Stomach (tissue), 4 donors: ENCODE data around the gene C12orf43.

Experiments
- CTCF ChIP-seq, 7 experiments: fragments of 450-650 bp in 4 of 7; fragments of 200-600 bp in 3 of 7; sonication (generic) in 3 of 7; IDR thresholded peaks; one replicate each; pipeline ENCODE4 v1.5.1; 2016 to 2019; ENCODE audit warnings: antibody characterized with exemption in 7 of 7, control low read depth in 2 of 7, mild to moderate bottlenecking in 1 of 7
- POLR2A ChIP-seq, 4 donors: fragments of 450-650 bp; IDR thresholded peaks; one replicate each; pipeline ENCODE4 v1.6.1; 2016; ENCODE audit warnings: antibody characterized with exemption in 4 of 4, control low read depth in 2 of 4, mild to moderate bottlenecking in 1 of 4, moderate library complexity in 1 of 4

- no peak for TF ChIP-seq POLR2A (IDR thresholded peaks at IDR 0.05)
- no peak for TF ChIP-seq CTCF (IDR thresholded peaks at IDR 0.05)
These were observed 15.2 kb downstream of the C12orf43 start for GRCh38 chr12:121001060-121001459.
